HG02870 (cell line): ENCODE results near the gene DMBT1.

Source experiments
- ATAC-seq: cut with Tn5 transposase; IDR thresholded peaks from one replicate; pipeline ENCODE4 v1.9.1; 2021; ENCODE audit warnings: mild to moderate bottlenecking, moderate library complexity; ENCODE audit not compliant: unreplicated experiment

Gene DMBT1

DNA sequence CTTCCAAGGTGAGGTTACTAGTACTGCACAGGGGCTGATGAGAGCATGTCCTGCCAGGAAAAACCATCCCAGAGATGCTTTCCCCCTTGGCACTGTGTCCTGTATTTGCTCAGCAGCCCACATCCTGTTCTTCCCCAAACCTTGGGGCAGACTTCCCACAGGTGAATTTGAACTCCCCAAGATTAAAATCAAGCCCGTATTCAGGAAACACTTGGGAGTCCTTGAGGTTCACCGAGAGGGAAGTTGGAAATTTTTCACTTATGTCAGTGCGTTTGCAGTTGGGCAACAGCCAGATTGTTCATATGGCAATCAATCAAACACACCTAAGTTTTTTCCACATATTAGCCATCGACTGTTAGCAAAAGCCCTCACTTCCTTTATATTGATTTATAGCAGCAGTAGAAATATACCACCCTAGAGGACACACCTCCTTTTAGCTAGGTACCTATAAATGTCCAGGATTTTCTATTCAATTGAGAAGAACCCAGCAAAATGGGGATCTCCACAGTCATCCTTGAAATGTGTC is at the start of gene DMBT1:
Gene DMBT1, plus strand, starts transcription at position 476 of the 526 bp plus-strand sequence. Its CDS starts 17 bp downstream, at position 493.
- no peak for ATAC-seq

DNA sequence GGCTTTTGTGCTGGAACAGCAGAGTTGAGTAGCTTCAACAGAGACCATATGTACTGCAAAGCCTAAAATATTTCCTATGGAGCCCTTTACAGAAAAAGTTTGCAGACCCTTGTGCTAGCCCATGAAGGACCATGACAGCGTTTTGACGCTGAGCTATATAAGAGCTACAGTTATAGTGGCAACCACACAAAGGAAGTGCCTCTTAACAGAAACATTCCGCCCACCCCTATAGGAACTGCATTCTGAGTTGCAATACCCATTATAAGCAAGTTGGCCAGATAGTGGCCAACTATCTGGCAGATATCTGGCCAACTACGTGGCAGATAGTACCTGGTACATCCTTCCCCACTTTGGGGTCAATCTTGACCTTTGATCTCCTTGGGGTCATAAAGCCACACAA is 47.5 kb upstream of the DMBT1 start:
- ATAC-seq = no peak

- no peak for ATAC-seq
These were observed 46.3 kb upstream of the DMBT1 start for GRCh38 chr10:122514045-122514840.

GRCh38 chr10:122515022-122515424 is 45.5 kb upstream of the DMBT1 start:
- no peak for ATAC-seq

DNA sequence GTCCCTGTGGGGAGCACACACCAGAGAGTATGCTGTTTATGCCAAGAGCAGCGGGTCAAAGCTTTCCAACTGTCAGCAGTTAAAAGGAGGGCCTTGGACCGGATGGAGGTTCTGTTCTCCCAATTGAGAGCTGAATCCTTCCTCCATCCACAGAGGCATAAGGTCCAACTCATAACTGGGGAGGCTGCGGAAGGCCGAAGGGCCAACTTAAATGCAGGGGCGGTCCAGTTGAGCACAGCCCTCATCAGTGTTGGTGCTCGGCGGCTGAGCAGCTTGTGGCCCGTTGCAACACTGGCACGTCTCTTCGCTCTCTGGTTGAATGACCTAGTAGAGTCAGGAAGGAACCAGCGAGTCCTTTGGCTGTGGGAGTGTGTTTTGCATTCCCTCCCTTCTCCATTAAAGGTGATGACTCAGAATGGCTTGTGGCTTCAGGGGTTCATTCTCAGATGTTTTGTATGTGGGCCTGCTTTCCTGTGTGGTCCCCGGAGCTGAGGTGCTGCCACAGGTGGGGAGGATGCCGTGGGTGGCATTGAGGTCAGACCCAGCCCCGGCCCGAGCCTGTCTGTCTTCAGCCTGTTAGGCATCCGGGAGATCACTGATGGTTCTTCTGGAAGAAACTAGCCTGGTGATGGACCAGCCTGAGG is 44.8 kb upstream of the DMBT1 start:
- peak; percentile 73 for ATAC-seq

DNA sequence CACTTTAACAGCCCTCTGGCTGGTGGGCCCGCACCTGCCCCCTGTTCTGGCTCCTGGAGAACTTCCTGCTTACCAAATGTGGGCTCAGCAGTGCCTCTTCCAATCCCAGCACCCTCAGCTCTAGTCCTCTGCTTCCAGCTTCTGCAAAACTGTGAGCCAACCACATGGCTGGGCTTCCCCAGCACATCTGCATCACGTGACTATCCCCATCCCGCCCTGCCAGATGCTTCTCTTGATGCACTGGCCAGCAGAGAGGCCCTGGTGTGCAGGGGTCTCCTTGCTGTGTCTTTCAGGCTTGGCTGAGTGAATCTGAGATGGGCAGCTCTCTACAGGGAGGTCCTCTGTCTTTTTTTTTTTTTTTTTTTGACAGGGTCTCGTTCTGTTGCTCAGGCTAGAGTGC is 43.8 kb upstream of the DMBT1 start:
- ATAC-seq = no peak

DNA sequence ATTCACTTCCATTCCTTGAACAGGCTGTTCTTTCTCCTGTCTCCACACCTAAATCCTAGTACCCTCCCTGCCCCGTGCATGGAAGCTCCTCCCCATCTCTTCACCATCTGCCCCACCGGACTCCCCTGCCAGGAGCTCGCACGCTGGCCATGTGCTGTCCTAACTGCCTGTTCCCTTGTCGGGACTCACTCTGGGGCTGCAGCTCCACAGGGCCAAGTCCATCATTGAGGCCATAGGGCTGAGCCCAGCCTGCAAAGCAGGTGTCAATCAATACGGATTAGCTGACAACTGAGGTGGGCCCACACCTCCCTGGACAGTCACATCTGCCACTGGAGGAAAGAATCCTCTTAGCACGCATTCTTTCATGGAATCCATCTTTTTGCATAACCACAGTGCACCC is 41.4 kb upstream of the DMBT1 start:
- no peak for ATAC-seq

GRCh38 chr10:122519873-122520272 is 40.7 kb upstream of the DMBT1 start:
- no peak for ATAC-seq

DNA sequence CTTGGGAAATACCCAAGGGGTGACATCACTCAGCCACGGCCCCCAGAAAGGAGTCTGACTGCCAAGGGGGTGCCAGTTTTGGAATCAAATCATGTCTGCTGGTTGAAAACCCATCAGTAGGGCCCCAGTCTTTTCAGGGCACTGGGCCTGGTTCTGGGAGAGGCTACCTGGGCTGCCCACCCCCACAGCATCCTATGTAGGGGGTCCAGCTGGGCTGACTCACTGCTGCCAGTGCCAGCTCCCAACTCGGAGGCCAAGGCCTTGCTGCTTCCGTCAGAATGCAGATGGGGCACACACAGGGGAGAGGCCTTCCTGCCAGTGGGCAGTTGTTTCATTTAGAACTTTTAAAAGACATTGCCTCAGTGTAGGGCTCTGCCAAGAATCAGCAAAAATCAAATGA is 39.5 kb upstream of the DMBT1 start:
- ATAC-seq = no peak

DNA sequence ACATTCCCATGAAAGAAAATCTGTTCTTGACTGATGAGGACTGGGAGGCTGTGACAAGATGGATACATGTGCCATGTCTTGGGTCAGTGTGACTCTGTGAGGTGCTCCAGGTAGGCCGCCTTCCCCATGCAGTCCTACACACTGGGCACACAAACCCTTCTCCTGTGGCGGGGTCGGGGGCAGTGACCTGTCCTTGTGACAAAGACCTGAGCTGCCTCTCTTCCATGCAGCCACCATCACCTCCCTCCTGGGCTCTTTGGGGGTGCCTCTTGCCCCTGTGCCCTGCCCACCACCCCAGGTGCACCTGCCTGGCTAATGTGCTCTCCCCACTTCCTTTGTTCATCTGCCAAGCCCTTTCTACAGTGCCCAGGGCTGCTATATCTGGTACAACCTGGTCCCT is 35.7 kb upstream of the DMBT1 start:
- ATAC-seq = no peak

DNA sequence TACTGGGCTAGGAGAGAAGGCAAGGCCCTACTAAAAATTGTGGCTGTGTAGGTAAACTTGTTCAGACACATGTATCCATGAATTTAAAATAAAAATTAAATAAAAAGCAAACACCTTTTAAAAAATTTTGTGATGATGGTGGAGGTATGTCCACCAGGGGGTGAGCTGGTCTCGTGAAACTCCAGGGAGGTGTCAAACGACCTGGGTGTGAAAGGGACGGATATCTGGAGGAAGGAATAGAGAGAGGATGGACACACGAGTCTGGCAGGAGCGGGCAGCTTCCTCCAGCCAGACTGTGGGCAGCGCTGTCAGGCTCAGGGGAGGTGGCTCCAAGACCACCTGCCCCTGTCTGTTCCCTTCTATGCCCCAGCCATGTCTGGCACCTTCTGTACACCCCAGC is 34.8 kb upstream of the DMBT1 start:
- ATAC-seq = no peak

- no peak for ATAC-seq
These were observed 33.7 kb upstream of the DMBT1 start for GRCh38 chr10:122526892-122527291.

DNA sequence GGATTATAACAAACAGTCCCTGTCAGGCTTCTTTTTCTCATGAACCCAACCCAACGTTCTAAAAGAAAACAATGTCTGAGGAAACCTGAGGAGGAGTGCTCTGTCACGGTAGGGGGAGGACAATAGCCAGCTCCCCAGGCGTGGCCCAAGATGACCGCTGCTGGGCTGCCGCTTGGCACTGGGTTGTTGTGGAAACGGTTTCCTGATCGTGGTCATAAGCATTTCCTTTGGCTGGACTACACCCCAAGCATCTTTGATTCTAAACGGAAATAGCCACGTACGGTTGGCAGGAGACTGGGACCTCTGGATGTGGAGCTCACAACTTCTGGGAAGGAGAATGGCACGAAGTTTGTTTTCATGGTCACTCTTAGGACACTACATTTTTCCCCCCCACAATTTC is 30.4 kb upstream of the DMBT1 start:
- no peak for ATAC-seq

DNA sequence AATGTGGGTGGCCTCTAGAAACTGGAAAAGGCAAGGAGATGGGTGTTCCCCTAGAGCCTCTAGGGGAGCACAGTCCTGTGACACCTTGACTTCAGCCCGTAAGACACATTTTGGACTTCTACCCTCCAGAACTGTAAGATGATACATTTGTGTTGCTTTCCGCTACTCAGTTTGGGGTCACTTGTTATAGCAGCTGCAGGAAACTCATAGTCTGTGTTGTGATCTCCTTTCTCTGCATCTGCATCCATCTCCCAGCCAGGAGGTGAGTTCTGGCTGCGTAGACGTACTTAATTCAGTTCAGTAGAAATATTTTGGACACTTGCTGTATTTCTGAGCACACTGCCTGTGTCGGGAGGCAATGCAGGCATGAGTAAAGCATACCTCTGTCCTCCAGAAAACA is 29.3 kb upstream of the DMBT1 start:
- ATAC-seq = no peak

DNA sequence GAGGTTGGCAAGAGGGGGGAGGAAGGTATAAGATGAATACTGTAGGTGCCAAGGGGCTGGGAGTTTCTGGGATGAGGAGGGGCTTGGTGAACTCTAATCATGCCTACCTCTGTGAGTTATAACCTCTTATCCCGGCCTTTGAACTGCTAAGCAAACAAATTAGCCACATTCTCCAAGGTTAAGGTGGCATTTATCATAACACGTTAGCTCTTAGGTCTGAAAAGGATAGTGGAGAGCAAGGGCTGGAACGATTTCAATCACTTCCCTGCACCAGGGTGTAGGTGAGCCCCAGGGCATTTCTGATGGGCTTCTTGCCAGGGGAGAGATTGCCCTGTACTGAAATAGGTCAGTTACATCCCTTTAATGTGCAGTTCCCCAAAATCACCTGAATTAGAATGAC is 28.6 kb upstream of the DMBT1 start:
- ATAC-seq = no peak

- no peak for ATAC-seq
These were observed 27.8 kb upstream of the DMBT1 start for GRCh38 chr10:122532601-122533296.

- ATAC-seq = no peak
These were observed 23.0 kb upstream of the DMBT1 start for GRCh38 chr10:122537545-122537944.

- no peak for ATAC-seq
These were observed 19.0 kb upstream of the DMBT1 start for GRCh38 chr10:122541541-122542002.

DNA sequence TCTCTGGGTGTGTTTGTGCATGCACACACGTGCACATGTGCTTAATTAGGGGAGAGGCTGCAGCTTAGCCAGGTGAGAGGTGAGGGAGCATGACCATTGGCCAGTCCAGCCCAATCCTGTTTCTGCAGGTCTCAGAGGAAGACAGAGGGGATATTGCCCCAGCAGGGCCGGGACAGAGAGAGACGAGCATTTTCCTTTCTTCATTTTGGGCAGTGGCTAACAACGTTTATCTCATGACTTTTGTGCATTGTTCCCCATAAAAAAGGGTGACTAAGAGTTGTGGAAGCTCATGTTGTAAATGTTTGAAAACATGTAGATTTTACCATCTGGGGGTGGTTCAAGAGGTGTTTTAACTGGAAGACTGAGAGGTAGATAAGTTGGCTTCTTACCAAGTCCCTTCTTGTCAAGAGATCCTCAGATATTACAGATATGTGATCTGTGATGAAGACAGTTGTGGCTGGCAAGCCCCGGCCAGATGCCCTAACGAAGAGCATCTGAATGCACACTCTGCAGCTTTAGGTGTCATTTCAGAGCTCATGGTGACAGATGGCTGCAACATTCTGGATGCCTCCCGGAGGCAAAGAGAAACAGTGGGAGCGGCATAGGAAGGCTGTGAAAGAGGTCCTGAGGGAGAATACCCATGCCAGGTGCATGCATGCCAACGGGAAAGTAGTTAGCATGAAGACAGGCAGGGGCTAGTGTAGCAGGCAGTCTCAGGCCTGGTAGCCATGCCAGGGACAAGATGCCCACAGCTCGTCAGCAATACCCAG is 16.7 kb upstream of the DMBT1 start:
- ATAC-seq = no peak

GRCh38 chr10:122544493-122544892 is 16.1 kb upstream of the DMBT1 start:
- ATAC-seq = no peak

DNA sequence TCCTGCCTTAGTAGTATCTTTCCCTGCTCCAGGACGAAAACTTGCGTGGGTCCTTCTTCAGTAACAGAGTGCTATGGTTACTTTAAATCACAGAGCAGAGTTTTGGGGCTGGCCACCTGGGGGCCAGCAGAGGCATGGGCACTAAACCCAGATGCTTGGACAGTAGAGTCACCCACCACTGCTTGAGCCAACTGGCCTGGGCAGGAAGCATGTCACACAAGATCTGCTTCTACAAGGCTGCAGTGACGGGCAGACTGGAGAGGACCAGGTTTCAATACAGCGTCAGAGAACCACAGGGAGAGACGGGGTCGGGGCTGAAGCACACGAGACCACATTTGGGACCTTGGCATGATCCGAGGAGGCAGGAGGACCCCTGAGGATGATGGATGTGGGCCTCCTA is 14.3 kb upstream of the DMBT1 start:
- no peak for ATAC-seq
